H54 (cell line): ENCODE measurements around the gene DNAAF3.

Experiments used
- DNase-seq: peaks from one replicate; pipeline ENCODE4 v3.0.0; 2011; ENCODE audit warnings: low spot score, mixed read lengths; ENCODE audit not compliant: insufficient read length
- FAIRE-seq: peaks from 3 replicates; lab custom pipeline; 2011; peaks lifted over from hg19 to GRCh38; lab: Jason Lieb, UNC
- POLR2A ChIP-seq: IDR thresholded peaks from 2 replicates; pipeline ENCODE4 v1.6.1; 2011; ENCODE audit warnings: low read depth, mild to moderate bottlenecking, low read length

The DNAAF3 gene

GRCh38 chr19:55153652-55154264 is 12.7 kb downstream of the DNAAF3 start:
- TF ChIP-seq POLR2A, result no peak
- no peak for FAIRE-seq
- DNase-seq, result no peak

GRCh38 chr19:55152017-55152416 is 14.4 kb downstream of the DNAAF3 start:
- FAIRE-seq, result no peak
- DNase-seq, result no peak
- TF ChIP-seq POLR2A, result no peak

DNA sequence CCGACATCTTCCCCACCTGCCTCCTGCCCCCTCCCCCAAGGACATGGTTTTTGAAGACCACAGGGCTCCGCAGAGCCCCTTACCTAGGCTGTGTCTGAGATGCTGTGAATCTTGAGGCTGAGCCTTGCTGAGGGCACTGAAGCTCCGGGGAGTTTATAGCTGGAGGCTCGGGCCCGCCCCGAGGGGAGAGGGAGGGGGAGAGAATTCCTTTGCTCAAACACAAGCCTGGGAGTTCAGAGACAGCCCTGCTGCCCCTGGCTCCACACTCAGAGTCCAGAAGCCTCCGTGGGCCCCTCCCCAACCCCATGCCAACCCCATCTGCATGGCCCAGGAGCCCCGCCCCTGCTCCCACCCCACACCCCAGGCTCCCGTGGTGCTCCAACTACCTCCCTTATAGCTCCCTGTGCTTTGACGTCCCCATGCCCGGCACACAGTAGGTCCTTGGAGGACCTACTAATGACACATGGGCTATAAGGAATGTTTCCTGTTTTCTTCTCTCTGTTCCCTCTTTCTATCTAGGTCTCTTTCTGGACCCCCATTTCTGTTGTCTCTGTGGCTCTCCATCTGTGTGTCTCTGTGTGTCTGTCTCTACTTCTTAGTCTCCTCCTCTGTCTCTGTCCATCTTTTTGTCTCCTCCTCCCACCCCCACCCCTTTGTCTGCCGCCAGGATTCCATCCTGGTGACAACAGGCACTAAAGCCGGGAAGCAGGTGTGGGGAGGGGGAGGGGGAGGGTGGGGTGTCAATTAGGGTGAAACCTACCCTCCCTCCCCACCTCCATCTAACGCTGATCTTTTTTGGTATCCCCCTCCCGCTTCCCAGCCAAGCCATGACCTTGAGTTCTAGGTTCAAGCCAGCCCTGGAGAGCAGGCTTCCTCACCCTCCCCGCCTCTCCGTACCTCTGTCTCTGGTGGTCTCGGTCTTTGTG is 17.1 kb downstream of the DNAAF3 start, which contains the start of gene TNNT1:
Gene TNNT1 (minus strand): TSS at position 129 of the 926 bp plus-strand sequence. CDS start 2,049 bp downstream, outside the sequence.
- peak; percentile 75 for DNase-seq
- no peak for FAIRE-seq
- TF ChIP-seq POLR2A, result no peak

GRCh38 chr19:55147545-55148251 is 18.7 kb downstream of the DNAAF3 start:
- TF ChIP-seq POLR2A, result no peak
- DNase-seq (no peak), FAIRE-seq (no peak)

- DNase-seq, result peak; percentile 99
These were observed 19.6 kb downstream of the DNAAF3 start for GRCh38 chr19:55146705-55147273.

DNA sequence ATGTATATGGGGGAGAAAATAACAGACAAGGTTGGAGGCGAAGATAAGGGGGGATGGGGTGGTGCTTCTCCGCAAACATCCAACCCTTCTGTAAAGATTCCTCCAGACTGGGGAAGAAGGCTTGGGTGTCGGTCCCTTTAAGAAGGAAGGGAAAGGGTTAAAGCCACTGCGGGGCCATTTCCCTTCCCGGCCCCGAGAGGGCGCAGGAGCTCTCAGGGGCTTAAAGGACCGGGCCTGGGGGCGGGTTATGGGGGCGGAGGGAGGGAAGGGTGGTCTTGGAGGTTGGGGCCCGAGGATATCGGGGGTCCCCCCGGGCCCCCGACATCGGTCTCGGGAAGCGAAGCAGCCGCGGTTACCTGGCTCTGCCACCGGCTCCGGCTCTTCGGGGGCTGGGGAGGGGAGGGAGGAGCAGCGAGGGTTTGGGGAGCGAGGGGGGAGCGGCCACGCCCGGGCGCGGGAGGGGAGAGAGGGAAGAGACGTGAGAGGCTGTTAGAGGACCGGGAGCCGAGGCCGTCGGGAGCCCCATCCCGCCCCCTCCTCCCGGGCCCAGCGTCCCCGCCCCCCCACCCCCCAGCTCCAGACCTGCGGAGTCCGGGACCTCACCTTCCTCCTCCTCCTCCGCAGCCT is 20.2 kb downstream of the DNAAF3 start:
- FAIRE-seq (no peak), DNase-seq (peak; percentile 98)
- TF ChIP-seq POLR2A, result no peak

More at GRCh38 chr19:55146705-55147273, 19.6 kb downstream of the DNAAF3 start:
- TF ChIP-seq POLR2A, result peak; percentile 69
- FAIRE-seq, result no peak

DNA sequence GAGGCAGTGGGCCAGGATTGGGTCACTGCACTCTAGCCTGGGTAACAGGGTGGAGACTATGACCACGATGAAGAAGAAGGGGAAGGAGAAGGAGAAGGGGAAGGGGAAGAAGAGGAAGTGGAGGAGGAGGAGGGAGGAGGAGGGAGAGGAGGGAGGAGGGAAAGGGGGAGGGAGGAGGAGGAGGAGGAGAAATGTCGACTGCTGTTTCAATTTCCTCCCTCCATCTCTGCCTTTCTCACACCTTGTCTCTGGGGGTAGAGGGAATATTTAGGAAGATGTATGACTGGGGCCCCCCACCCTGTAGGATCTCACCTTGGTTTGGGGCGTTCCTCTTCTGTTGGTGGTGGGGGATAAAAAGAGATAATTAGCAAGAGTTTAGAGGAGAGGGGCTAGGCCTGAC is 21.2 kb downstream of the DNAAF3 start:
- no peak for TF ChIP-seq POLR2A
- DNase-seq (no peak), FAIRE-seq (no peak)

- TF ChIP-seq POLR2A, result no peak
- no peak for DNase-seq
- no peak for FAIRE-seq
These were observed 24.7 kb downstream of the DNAAF3 start for GRCh38 chr19:55141696-55142095.

DNA sequence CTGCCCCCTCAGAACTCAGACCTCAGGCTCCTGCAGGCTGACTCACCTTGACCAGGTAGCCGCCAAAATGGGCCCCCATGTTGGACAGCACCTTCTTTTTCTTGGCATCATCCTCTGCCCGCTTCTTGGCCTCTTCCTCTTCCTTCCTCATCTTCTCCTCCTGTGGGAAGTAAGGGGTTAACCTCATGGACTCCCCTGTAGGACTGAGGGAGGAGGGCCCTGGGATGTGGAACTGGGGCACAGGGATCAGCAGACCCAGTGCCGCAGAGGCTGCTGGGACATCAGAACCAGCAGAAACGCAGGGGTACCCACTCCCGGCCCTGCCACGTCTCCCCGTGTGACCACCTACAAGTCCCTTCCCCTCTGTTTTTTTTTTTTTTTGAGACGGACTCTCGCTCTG is 28.5 kb downstream of the DNAAF3 start:
- FAIRE-seq (no peak), DNase-seq (no peak)
- TF ChIP-seq POLR2A, result no peak

DNA sequence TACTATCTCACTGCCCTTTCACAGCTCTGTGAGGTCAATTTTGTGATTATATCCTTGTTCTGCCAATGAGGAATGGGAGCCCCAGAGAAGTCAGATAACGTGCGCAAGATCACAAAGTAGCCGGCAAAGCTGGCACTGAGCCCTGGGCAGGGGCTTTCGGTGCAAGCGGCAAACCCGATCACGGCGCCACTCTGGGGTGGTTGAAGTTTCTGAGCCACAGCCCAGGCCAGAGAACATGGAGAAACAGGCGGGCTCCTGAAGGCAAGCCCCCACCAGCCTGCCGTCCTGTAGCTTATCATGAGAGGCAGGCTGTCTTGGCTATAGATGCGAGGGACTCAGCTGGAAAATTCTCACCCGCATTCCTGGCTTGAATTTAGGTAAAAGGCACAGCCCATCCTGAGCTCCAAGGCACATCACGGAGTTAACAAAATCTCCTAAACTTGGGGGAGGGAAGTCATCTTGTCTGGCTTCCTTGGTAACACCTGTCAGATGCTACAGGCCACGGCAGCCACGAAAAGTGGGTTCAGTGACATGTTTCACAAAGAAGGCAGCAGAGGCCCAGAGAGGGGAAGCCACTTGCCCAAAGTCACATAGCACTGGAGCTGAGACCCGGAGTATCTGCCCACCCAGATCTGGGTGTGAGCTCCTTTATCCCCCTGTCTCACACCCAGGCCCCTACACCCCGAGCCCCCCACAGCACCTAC is 29.9 kb downstream of the DNAAF3 start:
- DNase-seq, result no peak
- TF ChIP-seq POLR2A, result no peak
- FAIRE-seq, result no peak

DNA sequence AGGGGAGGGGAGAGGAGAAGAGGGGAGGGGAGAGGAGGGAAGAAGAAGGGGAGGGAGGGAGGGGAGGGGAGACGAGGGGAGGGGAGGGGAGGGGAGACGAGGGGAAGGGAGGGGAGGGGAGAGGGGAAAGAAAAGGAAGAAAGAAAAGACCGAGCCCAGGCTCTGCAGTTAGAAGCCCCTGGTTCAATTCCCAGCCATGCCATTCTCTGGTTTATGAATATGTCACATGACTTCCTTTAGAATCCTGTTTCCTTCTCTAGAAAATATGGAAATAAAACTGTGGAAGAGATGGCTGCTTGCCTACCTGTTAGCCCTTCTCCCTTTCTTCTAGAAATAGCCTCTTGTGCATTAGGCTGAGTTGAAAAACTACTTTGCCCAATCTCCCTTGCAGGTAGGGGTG is 31.7 kb downstream of the DNAAF3 start:
- FAIRE-seq, result no peak
- TF ChIP-seq POLR2A, result no peak
- DNase-seq, result no peak

- no peak for FAIRE-seq
- no peak for DNase-seq
- no peak for TF ChIP-seq POLR2A
These were observed 32.6 kb downstream of the DNAAF3 start for GRCh38 chr19:55133639-55134444.
